Upper lobe of left lung (tissue), 4 donors: ENCODE measurements around the gene SUSD5.
"Not testable (repeated sequence)": the region's sequence is repeated elsewhere in the genome, so short reads cannot be mapped to it uniquely, and the experiment has no call there.

Experiments
- CTCF ChIP-seq, 6 experiments: fragments of 450-650 bp in 4 of 6; fragments of 200-600 bp in 2 of 6; sonication (generic) in 2 of 6; IDR thresholded peaks; one replicate each; pipeline ENCODE4 v1.5.1; 2016 to 2019; ENCODE audit warnings: antibody characterized with exemption in 6 of 6
- EP300 ChIP-seq, 4 donors: sonication (generic); formaldehyde crosslinking; IDR thresholded peaks; one replicate each; pipeline ENCODE4 v1.5.1; 2017; ENCODE audit warnings: antibody characterized with exemption in 4 of 4, control low read depth in 2 of 4
- POLR2A ChIP-seq, 4 donors: fragments of 450-650 bp; IDR thresholded peaks; one replicate each; pipeline ENCODE4 v1.5.1; 2016 to 2017; ENCODE audit warnings: antibody characterized with exemption in 4 of 4, mild to moderate bottlenecking in 2 of 4
- POLR2AphosphoS5 ChIP-seq, 2 donors: sonication (generic); formaldehyde crosslinking; IDR thresholded peaks; one replicate each; pipeline ENCODE4 v1.5.1; 2017; ENCODE audit warnings: antibody characterized with exemption in 2 of 2

- TF ChIP-seq CTCF, POLR2AphosphoS5, POLR2A, EP300 (IDR thresholded peaks at IDR 0.05): not testable (repeated sequence)
Measured at GRCh38 chr3:33139006-33139623, 79.5 kb downstream of the SUSD5 start.
